Neural crest cell (in vitro differentiated cells): Measurements from ENCODE around the gene TAF5L. TPM values are rescaled to one million over a fixed set of nuclear protein-coding genes. Genes with fewer than 3 reads are reported as not detected.

Source experiments
- DNase-seq: peaks from one replicate; pipeline ENCODE4 v3.0.0; 2021; ENCODE audit warnings: low read depth, mixed read lengths, low spot score
- H3K27ac Mint-ChIP-seq: one replicate; pipeline ENCODE4 v1.8.0; 2021; ENCODE audit warnings: mild to moderate bottlenecking, mixed read lengths; ENCODE audit not compliant: unreplicated experiment
- H3K27me3 Mint-ChIP-seq: 2 replicates; pipeline ENCODE4 v1.8.0; 2021; ENCODE audit warnings: low read depth, mild to moderate bottlenecking, mixed read lengths
- H3K36me3 Mint-ChIP-seq: 2 replicates; pipeline ENCODE4 v1.8.0; 2021; ENCODE audit warnings: low read depth, mild to moderate bottlenecking, mixed read lengths
- H3K4me1 Mint-ChIP-seq: 2 replicates; pipeline ENCODE4 v1.8.0; 2021; ENCODE audit warnings: mixed read lengths
- H3K4me3 Mint-ChIP-seq: one replicate; pipeline ENCODE4 v1.8.0; 2021; ENCODE audit warnings: mild to moderate bottlenecking, mixed read lengths
- H3K9me3 Mint-ChIP-seq: 2 replicates; pipeline ENCODE4 v1.8.0; 2021; ENCODE audit warnings: mixed read lengths
- total RNA-seq: library from RNA; stranded (reverse); gene quantifications from 2 replicates; pipeline ENCODE4 v1.2.1, GENCODE V29; 2021
- TF ChIP-seq, protein P1 (sequence below): fragments of 200-600 bp; sonication (generic); conservative IDR thresholded peaks from 2 replicates; pipeline ENCODE4 v1.5.0; 2021; ENCODE audit warnings: antibody characterized with exemption, mild to moderate bottlenecking

Gene TAF5L
- total RNA-seq, 1 donor from 2014 or later: 29.7 TPM

GRCh38 chr1:229619002-229619401 lies 6.9 kb downstream of the TAF5L start:
- Mint-ChIP-seq H3K27ac (no peak overlapping the region), H3K9me3 (no peaks in the 10 kb centered on the region), H3K27me3 (no peaks in the 10 kb centered on the region), H3K4me3 (no peak overlapping the region), H3K4me1 (peaks cover 12% of the 10 kb centered on the region), H3K36me3 (no peaks in the 10 kb centered on the region)
- TF ChIP-seq, protein P1, sequence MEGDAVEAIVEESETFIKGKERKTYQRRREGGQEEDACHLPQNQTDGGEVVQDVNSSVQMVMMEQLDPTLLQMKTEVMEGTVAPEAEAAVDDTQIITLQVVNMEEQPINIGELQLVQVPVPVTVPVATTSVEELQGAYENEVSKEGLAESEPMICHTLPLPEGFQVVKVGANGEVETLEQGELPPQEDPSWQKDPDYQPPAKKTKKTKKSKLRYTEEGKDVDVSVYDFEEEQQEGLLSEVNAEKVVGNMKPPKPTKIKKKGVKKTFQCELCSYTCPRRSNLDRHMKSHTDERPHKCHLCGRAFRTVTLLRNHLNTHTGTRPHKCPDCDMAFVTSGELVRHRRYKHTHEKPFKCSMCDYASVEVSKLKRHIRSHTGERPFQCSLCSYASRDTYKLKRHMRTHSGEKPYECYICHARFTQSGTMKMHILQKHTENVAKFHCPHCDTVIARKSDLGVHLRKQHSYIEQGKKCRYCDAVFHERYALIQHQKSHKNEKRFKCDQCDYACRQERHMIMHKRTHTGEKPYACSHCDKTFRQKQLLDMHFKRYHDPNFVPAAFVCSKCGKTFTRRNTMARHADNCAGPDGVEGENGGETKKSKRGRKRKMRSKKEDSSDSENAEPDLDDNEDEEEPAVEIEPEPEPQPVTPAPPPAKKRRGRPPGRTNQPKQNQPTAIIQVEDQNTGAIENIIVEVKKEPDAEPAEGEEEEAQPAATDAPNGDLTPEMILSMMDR: no peak
- DNase-seq: no peak

GRCh38 chr1:229617351-229618100 lies 8.4 kb downstream of the TAF5L start:
- no peak for DNase-seq
- TF ChIP-seq, protein P1: no peak
- Mint-ChIP-seq H3K9me3 (no peaks in the 10 kb centered on the region), H3K27ac (no peak overlapping the region), H3K36me3 (peaks cover 4% of the 10 kb centered on the region), H3K27me3 (no peaks in the 10 kb centered on the region), H3K4me3 (no peak overlapping the region), H3K4me1 (peaks cover 5% of the 10 kb centered on the region)

DNA sequence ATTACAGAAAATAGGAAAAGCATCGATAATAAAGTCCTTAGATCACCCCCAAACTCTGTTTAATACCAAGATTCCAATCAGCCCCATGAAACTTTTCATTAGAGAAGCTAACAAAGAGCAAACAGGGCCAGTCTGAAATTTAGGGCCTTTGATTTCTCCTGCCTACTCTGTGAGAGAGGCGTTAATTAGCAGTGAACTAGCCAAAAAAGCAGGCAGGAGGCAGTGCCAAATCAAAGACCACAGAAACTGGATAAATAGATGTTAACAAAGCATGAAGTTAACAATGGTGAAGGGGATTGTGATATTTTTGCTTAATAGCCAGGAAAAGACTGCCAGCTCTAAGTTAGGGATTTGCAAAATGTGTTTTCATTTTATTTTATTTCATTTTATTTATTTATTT lies 11.2 kb downstream of the TAF5L start:
- TF ChIP-seq, protein P1: no peak
- H3K36me3 Mint-ChIP-seq: peaks cover 4% of the 10 kb centered on the region
- H3K27me3 Mint-ChIP-seq: no peaks in the 10 kb centered on the region
- no peak overlapping the region for H3K27ac Mint-ChIP-seq
- peaks cover 3% of the 10 kb centered on the region for H3K4me1 Mint-ChIP-seq
- H3K4me3 Mint-ChIP-seq: no peak overlapping the region
- H3K9me3 Mint-ChIP-seq: no peaks in the 10 kb centered on the region
- no peak for DNase-seq

- DNase-seq: no peak
- no peaks in the 10 kb centered on the region for H3K9me3 Mint-ChIP-seq
- H3K27ac Mint-ChIP-seq: no peak overlapping the region
- TF ChIP-seq, protein P1: no peak
- H3K36me3 Mint-ChIP-seq: peaks cover 7% of the 10 kb centered on the region
- H3K4me3 Mint-ChIP-seq: no peak overlapping the region
- H3K4me1 Mint-ChIP-seq: no peaks in the 10 kb centered on the region
- no peaks in the 10 kb centered on the region for H3K27me3 Mint-ChIP-seq
These were observed 12.0 kb downstream of the TAF5L start for GRCh38 chr1:229613938-229614337.

GRCh38 chr1:229608590-229608989 lies 17.3 kb downstream of the TAF5L start:
- no peak for DNase-seq
- Mint-ChIP-seq H3K27ac (no peak overlapping the region), H3K27me3 (no peaks in the 10 kb centered on the region), H3K4me3 (no peak overlapping the region), H3K9me3 (no peaks in the 10 kb centered on the region), H3K4me1 (no peaks in the 10 kb centered on the region), H3K36me3 (peaks cover 16% of the 10 kb centered on the region)
- TF ChIP-seq, protein P1: no peak
